Measurements from ENCODE around the gene EXT2.

EXT2 gene

DNA sequence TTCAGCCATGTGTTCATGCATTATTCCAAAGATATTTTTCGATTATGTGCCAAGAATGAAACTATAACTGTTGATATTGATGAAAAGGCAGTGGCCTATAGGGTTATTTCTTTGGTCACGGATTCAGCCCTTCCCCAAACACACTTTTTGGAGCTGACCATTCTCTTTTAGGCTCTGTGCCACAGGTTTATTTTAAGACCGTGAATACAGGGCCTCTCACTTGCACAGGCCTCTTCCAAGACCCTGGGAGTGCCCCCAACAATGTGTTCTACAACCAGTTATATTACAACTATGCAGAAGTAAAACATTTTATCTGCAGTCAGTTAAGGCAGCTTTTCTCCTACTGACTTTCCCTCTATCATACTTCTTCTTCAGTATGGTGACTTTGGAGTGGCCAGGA lies 109.9 kb downstream of the EXT2 start:
- no peak overlapping the region for H3K27ac ChIP-seq (ENCODE audit: low read length)
- H3K36me3 ChIP-seq (ENCODE audit: control insufficient read depth in 1 of 2, insufficient read depth in 2 of 2, low read length in 2 of 2): peaks cover 9 to 20% of the 10 kb centered on the region in 2 donors

DNA sequence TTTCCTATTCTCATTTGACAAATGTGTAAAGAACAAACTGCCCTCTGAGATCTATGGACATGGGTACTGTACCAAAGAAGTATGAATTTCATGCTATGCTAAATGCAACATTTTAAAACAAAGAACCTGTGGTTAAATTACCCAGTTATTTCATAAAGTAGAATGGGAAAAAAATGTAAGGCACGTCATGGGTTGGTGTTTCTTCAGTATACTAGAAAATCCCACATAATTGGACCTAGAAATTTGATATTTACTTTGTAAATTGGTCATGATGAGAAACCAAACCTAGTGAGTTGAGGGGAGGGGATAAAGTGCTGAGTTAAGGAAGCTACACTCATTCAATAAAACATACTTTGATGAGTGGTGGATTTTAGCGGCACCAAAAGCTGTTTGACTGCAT lies 110.4 kb downstream of the EXT2 start:
- Histone ChIP-seq H3K4me1 (ENCODE audit: control insufficient read depth in 1 of 2, insufficient read depth in 2 of 2, low read length in 2 of 2) (no peaks in the 10 kb centered on the region), H3K27me3 (ENCODE audit: low read depth, low read length) (no peaks in the 10 kb centered on the region), H3K4me3 (ENCODE audit: low read depth in 1 of 2, low read length in 2 of 2) (no peak overlapping the region)

More for the DNA sequence above, 109.9 kb downstream of the EXT2 start:
- Histone ChIP-seq H3K4me3 (ENCODE audit: low read depth in 1 of 2, low read length in 2 of 2) (no peak overlapping the region), H3K9me3 (ENCODE audit: control insufficient read depth in 1 of 2, low read length in 2 of 2) (no peaks in the 10 kb centered on the region), H3K27me3 (ENCODE audit: low read depth, low read length) (no peaks in the 10 kb centered on the region), H3K4me1 (ENCODE audit: control insufficient read depth in 1 of 2, insufficient read depth in 2 of 2, low read length in 2 of 2) (no peaks in the 10 kb centered on the region)

DNA sequence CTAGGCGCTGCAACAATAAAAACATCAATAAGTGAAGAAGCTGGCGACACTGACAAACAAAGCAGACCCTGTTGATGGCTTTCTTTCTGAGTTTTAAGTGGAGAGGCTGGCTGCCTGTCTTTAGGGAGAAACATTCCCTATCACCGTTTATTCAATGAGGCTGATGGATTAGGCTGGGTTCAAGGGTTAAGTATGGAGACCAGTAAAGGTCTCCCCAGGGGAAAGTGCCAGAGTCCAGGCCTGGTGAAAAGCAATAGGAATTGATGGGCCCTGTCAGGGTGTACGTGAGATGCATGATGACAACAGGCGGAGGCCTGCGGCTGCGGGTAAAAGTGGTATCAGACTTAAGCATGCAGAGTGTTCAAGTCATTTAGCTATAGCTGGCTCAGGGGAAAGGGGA lies 111.8 kb downstream of the EXT2 start:
- no peak overlapping the region for H3K4me3 ChIP-seq (ENCODE audit: low read depth in 1 of 2, low read length in 2 of 2)

More for the DNA sequence above, 110.4 kb downstream of the EXT2 start:
- H3K9me3 ChIP-seq (ENCODE audit: control insufficient read depth in 1 of 2, low read length in 2 of 2): no peaks in the 10 kb centered on the region
- no peak overlapping the region for H3K27ac ChIP-seq (ENCODE audit: low read length)
- peaks cover 9 to 20% of the 10 kb centered on the region in 2 donors for H3K36me3 ChIP-seq (ENCODE audit: control insufficient read depth in 1 of 2, insufficient read depth in 2 of 2, low read length in 2 of 2)

DNA sequence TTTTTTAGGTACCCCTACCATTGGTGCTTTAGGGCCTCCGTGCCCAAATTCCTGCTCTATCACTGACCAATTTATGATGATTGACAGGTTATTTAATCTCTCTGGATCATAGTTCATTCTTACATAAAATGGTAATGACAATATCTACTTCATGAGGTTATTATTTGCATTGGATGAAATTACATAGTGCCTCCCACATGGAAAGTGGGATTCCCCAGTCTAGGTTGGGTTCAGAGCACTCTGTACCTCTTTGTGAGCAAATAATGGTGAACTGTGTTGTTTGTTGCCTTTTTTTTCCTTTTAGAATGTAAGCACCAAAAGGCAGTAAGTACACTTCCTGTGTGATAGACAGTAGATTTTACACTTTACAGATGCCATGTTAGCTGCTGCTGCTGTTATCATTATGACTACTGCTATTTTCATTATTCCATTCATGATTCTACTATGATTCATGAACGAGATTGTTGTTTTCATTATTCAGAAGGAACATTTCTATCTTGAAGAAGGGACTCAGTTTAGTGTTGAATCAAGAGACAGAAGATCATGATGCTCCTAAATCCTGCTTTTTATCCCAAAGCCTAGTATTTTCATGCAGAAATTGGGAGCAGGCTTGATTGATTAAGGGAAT lies 113.6 kb downstream of the EXT2 start:
- Histone ChIP-seq H3K27me3 (ENCODE audit: low read depth, low read length) (no peaks in the 10 kb centered on the region), H3K4me3 (ENCODE audit: low read depth in 1 of 2, low read length in 2 of 2) (no peak overlapping the region), H3K36me3 (ENCODE audit: control insufficient read depth in 1 of 2, insufficient read depth in 2 of 2, low read length in 2 of 2) (peaks cover 9 to 25% of the 10 kb centered on the region in 2 donors), H3K9me3 (ENCODE audit: control insufficient read depth in 1 of 2, low read length in 2 of 2) (peaks cover 0 to 4% of the 10 kb centered on the region in 2 donors), H3K4me1 (ENCODE audit: control insufficient read depth in 1 of 2, insufficient read depth in 2 of 2, low read length in 2 of 2) (no peaks in the 10 kb centered on the region), H3K27ac (ENCODE audit: low read length) (no peak overlapping the region)

More for the DNA sequence above, 111.8 kb downstream of the EXT2 start:
- peaks cover 0 to under 1% of the 10 kb centered on the region in 2 donors for H3K9me3 ChIP-seq (ENCODE audit: control insufficient read depth in 1 of 2, low read length in 2 of 2)
- H3K27me3 ChIP-seq (ENCODE audit: low read depth, low read length): no peaks in the 10 kb centered on the region
- peaks cover 9 to 20% of the 10 kb centered on the region in 2 donors for H3K36me3 ChIP-seq (ENCODE audit: control insufficient read depth in 1 of 2, insufficient read depth in 2 of 2, low read length in 2 of 2)
- no peaks in the 10 kb centered on the region for H3K4me1 ChIP-seq (ENCODE audit: control insufficient read depth in 1 of 2, insufficient read depth in 2 of 2, low read length in 2 of 2)
- no peak overlapping the region for H3K27ac ChIP-seq (ENCODE audit: low read length)

DNA sequence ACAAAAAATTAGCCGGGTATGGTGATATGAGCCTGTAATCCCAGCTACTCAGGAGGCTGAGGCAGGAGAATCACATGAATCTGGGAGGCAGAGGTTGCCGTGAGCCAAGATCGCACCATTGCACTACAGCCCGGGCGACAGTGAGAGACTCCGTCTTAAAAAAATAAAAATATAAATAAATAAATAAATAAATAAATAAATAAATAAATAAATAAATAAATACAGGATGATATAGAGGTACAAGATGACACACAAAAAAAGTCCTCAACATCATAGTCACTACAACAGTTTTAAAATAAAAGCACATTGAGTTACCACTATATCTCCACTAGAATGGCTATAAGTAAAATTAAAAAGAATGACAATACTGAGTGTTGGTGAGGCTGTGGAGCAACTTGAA lies 116.7 kb downstream of the EXT2 start:
- H3K9me3 ChIP-seq (ENCODE audit: control insufficient read depth in 1 of 2, low read length in 2 of 2): peaks cover 0 to 4% of the 10 kb centered on the region in 2 donors
- H3K4me3 ChIP-seq (ENCODE audit: low read depth in 1 of 2, low read length in 2 of 2): no peak overlapping the region
- H3K4me1 ChIP-seq (ENCODE audit: control insufficient read depth in 1 of 2, insufficient read depth in 2 of 2, low read length in 2 of 2): no peaks in the 10 kb centered on the region
- H3K36me3 ChIP-seq (ENCODE audit: control insufficient read depth in 1 of 2, insufficient read depth in 2 of 2, low read length in 2 of 2): peaks cover 4 to 25% of the 10 kb centered on the region in 2 donors
- H3K27ac ChIP-seq (ENCODE audit: low read length): no peak overlapping the region
- H3K27me3 ChIP-seq (ENCODE audit: low read depth, low read length): no peaks in the 10 kb centered on the region

DNA sequence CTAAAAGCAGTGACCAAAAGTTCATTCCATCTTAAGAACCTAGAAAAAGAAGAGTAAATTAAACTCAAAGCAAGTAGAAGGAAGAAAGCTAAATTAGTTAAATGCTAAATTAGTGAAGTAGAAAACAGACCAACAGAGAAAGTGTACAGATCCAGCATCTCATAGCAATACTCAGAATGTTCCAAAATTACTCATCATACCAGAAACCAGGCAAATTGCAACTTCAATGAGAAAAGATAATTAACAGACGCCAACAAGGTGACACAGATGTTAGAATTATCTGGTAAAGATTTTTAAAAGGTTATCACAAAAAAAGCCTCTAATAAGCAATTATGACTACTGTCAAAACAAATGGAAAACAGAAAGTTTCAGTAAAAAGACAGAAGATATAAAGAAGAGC lies 117.7 kb downstream of the EXT2 start:
- peaks cover 0 to 4% of the 10 kb centered on the region in 2 donors for H3K9me3 ChIP-seq (ENCODE audit: control insufficient read depth in 1 of 2, low read length in 2 of 2)
- no peak overlapping the region for H3K27ac ChIP-seq (ENCODE audit: low read length)
- H3K27me3 ChIP-seq (ENCODE audit: low read depth, low read length): no peaks in the 10 kb centered on the region
- no peaks in the 10 kb centered on the region for H3K4me1 ChIP-seq (ENCODE audit: control insufficient read depth in 1 of 2, insufficient read depth in 2 of 2, low read length in 2 of 2)
- no peak overlapping the region for H3K4me3 ChIP-seq (ENCODE audit: low read depth in 1 of 2, low read length in 2 of 2)
- peaks cover 0 to 19% of the 10 kb centered on the region in 2 donors for H3K36me3 ChIP-seq (ENCODE audit: control insufficient read depth in 1 of 2, insufficient read depth in 2 of 2, low read length in 2 of 2)

DNA sequence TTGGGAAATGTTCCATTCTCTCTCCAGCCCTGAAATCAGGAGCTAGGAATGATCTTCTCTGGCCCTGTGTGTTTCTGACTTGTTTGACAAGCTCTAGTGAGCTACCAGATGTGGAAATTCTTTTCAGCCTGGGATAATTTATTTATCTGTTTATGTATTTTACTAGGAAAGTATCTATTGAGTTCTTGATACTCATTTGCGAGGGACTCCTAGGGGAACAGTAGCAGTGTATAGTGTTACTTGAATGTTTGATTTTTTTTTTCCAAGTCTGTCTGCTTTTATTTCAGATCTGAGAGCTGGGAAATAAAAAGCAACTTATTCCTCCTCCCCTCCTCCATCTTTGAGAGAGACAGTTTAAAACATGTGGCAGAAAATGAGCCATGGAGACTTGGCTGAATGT lies 122.0 kb downstream of the EXT2 start:
- Histone ChIP-seq H3K27me3 (ENCODE audit: low read depth, low read length) (no peaks in the 10 kb centered on the region), H3K4me1 (ENCODE audit: control insufficient read depth in 1 of 2, insufficient read depth in 2 of 2, low read length in 2 of 2) (peaks cover 0 to 6% of the 10 kb centered on the region in 2 donors), H3K4me3 (ENCODE audit: low read depth in 1 of 2, low read length in 2 of 2) (no peak overlapping the region), H3K36me3 (ENCODE audit: control insufficient read depth in 1 of 2, insufficient read depth in 2 of 2, low read length in 2 of 2) (peaks cover 0 to 8% of the 10 kb centered on the region in 2 donors), H3K9me3 (ENCODE audit: control insufficient read depth in 1 of 2, low read length in 2 of 2) (peaks cover 0 to 2% of the 10 kb centered on the region in 2 donors), H3K27ac (ENCODE audit: low read length) (no peak overlapping the region)

DNA sequence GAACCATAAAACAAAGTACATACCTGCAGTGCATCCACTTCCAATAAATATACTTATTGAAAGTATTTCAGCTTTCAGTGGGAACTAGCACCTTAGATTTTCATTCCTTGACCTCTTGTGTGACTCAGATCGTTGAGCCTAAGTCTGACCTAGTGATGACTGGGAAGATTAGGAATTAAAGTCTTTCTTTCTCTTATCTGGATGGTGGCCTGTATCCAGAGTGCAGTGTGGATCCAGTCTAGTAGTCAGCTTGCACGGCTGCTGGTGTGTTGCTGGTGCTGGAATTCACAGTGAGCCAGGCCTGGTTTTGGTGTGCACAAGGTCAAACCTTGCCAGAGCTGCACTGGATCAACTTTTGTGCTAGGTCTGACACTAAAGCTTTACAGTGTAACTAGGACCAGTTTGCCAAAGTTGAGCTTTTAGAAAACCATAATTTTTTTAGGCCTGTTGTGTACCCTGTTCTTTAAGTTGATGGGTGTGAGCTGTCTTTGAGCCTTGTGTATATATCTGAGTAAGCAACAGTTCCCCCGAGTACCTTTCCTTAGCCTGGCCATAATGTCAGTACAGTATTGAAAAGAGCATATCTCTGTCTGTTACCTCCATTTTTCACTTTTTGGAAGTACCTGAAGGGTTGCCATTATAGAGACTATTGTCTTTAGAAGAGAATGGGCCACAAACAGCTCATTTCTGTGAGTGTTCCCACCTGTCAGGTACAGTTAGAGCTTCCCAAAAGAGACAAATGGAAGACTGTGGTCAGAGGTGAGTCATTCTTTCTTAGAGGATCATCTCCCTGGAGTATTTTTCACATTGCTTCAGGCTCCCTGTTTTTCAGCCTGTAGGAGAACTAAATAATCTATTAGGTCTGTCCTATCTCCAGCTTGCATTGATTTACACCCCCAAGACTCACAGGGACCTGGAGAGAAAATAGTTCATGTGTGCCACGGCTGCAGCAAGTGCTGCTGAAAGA lies 124.6 kb downstream of the EXT2 start:
- peaks cover 0 to 6% of the 10 kb centered on the region in 2 donors for H3K4me1 ChIP-seq (ENCODE audit: control insufficient read depth in 1 of 2, insufficient read depth in 2 of 2, low read length in 2 of 2)
- no peaks in the 10 kb centered on the region for H3K9me3 ChIP-seq (ENCODE audit: control insufficient read depth in 1 of 2, low read length in 2 of 2)
- no peaks in the 10 kb centered on the region for H3K27me3 ChIP-seq (ENCODE audit: low read depth, low read length)
- peaks cover 0 to 5% of the 10 kb centered on the region in 2 donors for H3K36me3 ChIP-seq (ENCODE audit: control insufficient read depth in 1 of 2, insufficient read depth in 2 of 2, low read length in 2 of 2)
- H3K4me3 ChIP-seq (ENCODE audit: low read depth in 1 of 2, low read length in 2 of 2): no peak overlapping the region
- no peak overlapping the region for H3K27ac ChIP-seq (ENCODE audit: low read length)

DNA sequence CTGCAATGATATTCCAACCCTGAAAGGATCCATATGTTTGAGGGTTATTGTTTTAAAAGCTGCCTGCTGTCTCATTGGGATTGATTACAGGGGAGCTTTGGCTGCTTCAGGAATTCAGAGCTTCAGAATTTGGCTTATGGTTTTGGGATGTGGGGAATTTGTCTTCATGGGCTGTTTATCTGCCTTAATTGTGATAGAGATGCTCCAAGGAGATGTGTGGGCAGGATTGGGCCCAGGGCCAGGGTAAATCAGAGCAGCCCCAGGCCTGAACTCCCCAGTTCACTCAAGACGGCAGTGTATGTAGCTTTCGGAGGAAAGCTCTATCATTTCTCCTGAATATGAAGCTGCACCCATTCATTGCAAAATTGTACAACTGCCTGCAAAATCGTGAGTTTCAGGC lies 126.0 kb downstream of the EXT2 start:
- Histone ChIP-seq H3K27ac (ENCODE audit: low read length) (no peak overlapping the region), H3K9me3 (ENCODE audit: control insufficient read depth in 1 of 2, low read length in 2 of 2) (no peaks in the 10 kb centered on the region), H3K36me3 (ENCODE audit: control insufficient read depth in 1 of 2, insufficient read depth in 2 of 2, low read length in 2 of 2) (no peaks in the 10 kb centered on the region), H3K27me3 (ENCODE audit: low read depth, low read length) (no peaks in the 10 kb centered on the region), H3K4me1 (ENCODE audit: control insufficient read depth in 1 of 2, insufficient read depth in 2 of 2, low read length in 2 of 2) (peaks cover 0 to 6% of the 10 kb centered on the region in 2 donors), H3K4me3 (ENCODE audit: low read depth in 1 of 2, low read length in 2 of 2) (no peak overlapping the region)

DNA sequence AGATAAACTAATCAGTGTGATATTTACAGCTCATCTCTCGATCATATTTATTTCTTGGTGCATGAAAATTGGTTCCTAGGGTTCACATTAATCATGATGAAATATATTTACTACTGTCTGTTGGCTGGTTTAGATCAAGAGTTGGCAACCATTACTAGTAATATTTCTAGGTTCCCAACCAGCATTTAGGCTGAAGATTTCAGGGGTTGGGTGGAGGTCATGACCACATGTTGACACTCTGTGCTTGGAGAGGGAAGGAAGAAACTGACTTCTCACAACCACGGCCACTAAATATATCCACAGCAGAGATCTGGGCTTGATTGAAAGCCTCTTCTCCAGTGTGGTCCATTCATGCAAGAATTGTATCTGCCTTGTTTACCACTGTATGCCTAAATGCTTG lies 126.5 kb downstream of the EXT2 start:
- H3K4me1 ChIP-seq (ENCODE audit: control insufficient read depth in 1 of 2, insufficient read depth in 2 of 2, low read length in 2 of 2): peaks cover 0 to 6% of the 10 kb centered on the region in 2 donors
- H3K4me3 ChIP-seq (ENCODE audit: low read depth in 1 of 2, low read length in 2 of 2): no peak overlapping the region
- no peak overlapping the region for H3K27ac ChIP-seq (ENCODE audit: low read length)
- no peaks in the 10 kb centered on the region for H3K36me3 ChIP-seq (ENCODE audit: control insufficient read depth in 1 of 2, insufficient read depth in 2 of 2, low read length in 2 of 2)
- H3K9me3 ChIP-seq (ENCODE audit: control insufficient read depth in 1 of 2, low read length in 2 of 2): no peaks in the 10 kb centered on the region
- H3K27me3 ChIP-seq (ENCODE audit: low read depth, low read length): no peaks in the 10 kb centered on the region

DNA sequence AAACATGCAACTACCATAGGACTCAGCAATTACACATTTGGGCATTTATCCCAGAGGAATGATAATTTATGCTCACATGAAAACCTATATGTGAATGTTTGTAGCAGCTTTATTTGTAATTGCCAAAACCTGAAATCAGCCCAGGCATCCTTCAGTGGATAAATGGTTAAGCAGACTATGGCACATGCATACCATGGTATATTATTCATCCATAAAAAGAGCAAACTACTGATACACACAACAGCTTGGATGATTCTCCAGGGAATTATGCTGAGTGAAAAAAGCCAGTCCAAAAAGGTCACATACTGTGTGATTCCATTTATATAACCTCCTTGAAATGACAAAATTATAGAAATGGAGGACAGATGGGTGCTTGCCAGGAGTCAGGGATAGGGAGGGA lies 127.8 kb downstream of the EXT2 start:
- no peaks in the 10 kb centered on the region for H3K9me3 ChIP-seq (ENCODE audit: control insufficient read depth in 1 of 2, low read length in 2 of 2)
- H3K27me3 ChIP-seq (ENCODE audit: low read depth, low read length): no peaks in the 10 kb centered on the region
- peaks cover 0 to 6% of the 10 kb centered on the region in 2 donors for H3K4me1 ChIP-seq (ENCODE audit: control insufficient read depth in 1 of 2, insufficient read depth in 2 of 2, low read length in 2 of 2)
- no peak overlapping the region for H3K4me3 ChIP-seq (ENCODE audit: low read depth in 1 of 2, low read length in 2 of 2)
- H3K36me3 ChIP-seq (ENCODE audit: control insufficient read depth in 1 of 2, insufficient read depth in 2 of 2, low read length in 2 of 2): no peaks in the 10 kb centered on the region
- H3K27ac ChIP-seq (ENCODE audit: low read length): no peak overlapping the region

All from muscle layer of duodenum (tissue), 2 donors.